ENCODE measurements around the gene C6orf132. TPM values are rescaled to one million over a fixed set of nuclear protein-coding genes. Genes with fewer than 3 reads are reported as not detected.

C6orf132 gene
- total RNA-seq, 2 donors from 2014 or later: 0.54 to 2.4 TPM

- DNase-seq (ENCODE audit: low spot score) (no peak), ATAC-seq (ENCODE audit: insufficient number of reproducible peaks, low FRiP score, low read depth) (no peak)
- Histone ChIP-seq H3K4me3 (no peak overlapping the region), H3K9me3 (no peaks in the 10 kb centered on the region), H3K27me3 (replicated peaks; ENCODE audit: insufficient read depth) (no peaks in the 10 kb centered on the region), H3K4me1 (ENCODE audit: control insufficient read depth in 1 of 2, low read depth in 2 of 2) (no peaks in the 10 kb centered on the region), H3K36me3 (no peaks in the 10 kb centered on the region), H3K27ac (no peak overlapping the region)
- no peak for TF ChIP-seq CTCF (IDR thresholded peaks at IDR 0.05)
Observed at GRCh38 chr6:42090819-42091717, 51.4 kb downstream of the C6orf132 start.

- ATAC-seq (ENCODE audit: insufficient number of reproducible peaks, low FRiP score, low read depth): no peak
- Histone ChIP-seq H3K27me3 (replicated peaks; ENCODE audit: insufficient read depth) (no peaks in the 10 kb centered on the region), H3K4me1 (ENCODE audit: control insufficient read depth in 1 of 2, low read depth in 2 of 2) (no peaks in the 10 kb centered on the region), H3K9me3 (no peaks in the 10 kb centered on the region), H3K27ac (no peak overlapping the region), H3K36me3 (no peaks in the 10 kb centered on the region), H3K4me3 (no peak overlapping the region)
- no peak for DNase-seq (ENCODE audit: low spot score)
- no peak for TF ChIP-seq CTCF (IDR thresholded peaks at IDR 0.05)
Observed at GRCh38 chr6:42088101-42088591, 54.3 kb downstream of the C6orf132 start.

GRCh38 chr6:42086046-42087035 lies 56.1 kb downstream of the C6orf132 start:
- Histone ChIP-seq H3K36me3 (no peaks in the 10 kb centered on the region), H3K4me1 (ENCODE audit: control insufficient read depth in 1 of 2, low read depth in 2 of 2) (no peaks in the 10 kb centered on the region)

GRCh38 chr6:42084889-42085288 lies 57.5 kb downstream of the C6orf132 start:
- no peak for DNase-seq (ENCODE audit: low spot score)
- no peak for ATAC-seq (ENCODE audit: insufficient number of reproducible peaks, low FRiP score, low read depth)
- Histone ChIP-seq H3K36me3 (peaks cover 1% of the 10 kb centered on the region), H3K9me3 (no peaks in the 10 kb centered on the region), H3K27ac (no peak overlapping the region), H3K4me3 (no peak overlapping the region), H3K27me3 (replicated peaks; ENCODE audit: insufficient read depth) (no peaks in the 10 kb centered on the region), H3K4me1 (ENCODE audit: control insufficient read depth in 1 of 2, low read depth in 2 of 2) (no peaks in the 10 kb centered on the region)
- no peak for TF ChIP-seq CTCF (IDR thresholded peaks at IDR 0.05)

More at GRCh38 chr6:42086046-42087035, 56.1 kb downstream of the C6orf132 start:
- no peak overlapping the region for H3K27ac ChIP-seq
- ATAC-seq (ENCODE audit: insufficient number of reproducible peaks, low FRiP score, low read depth) (no peak), DNase-seq (ENCODE audit: low spot score) (no peak)
- no peak for TF ChIP-seq CTCF (IDR thresholded peaks at IDR 0.05)
- no peaks in the 10 kb centered on the region for H3K9me3 ChIP-seq
- H3K4me3 ChIP-seq: no peak overlapping the region
- H3K27me3 ChIP-seq (replicated peaks; ENCODE audit: insufficient read depth): no peaks in the 10 kb centered on the region

GRCh38 chr6:42083530-42083929 lies 58.9 kb downstream of the C6orf132 start:
- no peak for ATAC-seq (ENCODE audit: insufficient number of reproducible peaks, low FRiP score, low read depth)

More at GRCh38 chr6:42083530-42083929, 58.9 kb downstream of the C6orf132 start:
- no peak overlapping the region for H3K4me3 ChIP-seq
- no peak for TF ChIP-seq CTCF (IDR thresholded peaks at IDR 0.05)
- H3K36me3 ChIP-seq: peaks cover 4% of the 10 kb centered on the region
- H3K27ac ChIP-seq: no peak overlapping the region
- H3K9me3 ChIP-seq: no peaks in the 10 kb centered on the region
- no peak for DNase-seq (ENCODE audit: low spot score)
- no peaks in the 10 kb centered on the region for H3K4me1 ChIP-seq (ENCODE audit: control insufficient read depth in 1 of 2, low read depth in 2 of 2)
- H3K27me3 ChIP-seq (replicated peaks; ENCODE audit: insufficient read depth): no peaks in the 10 kb centered on the region
